ENCODE measurements around the gene NUTF2. TPM values are rescaled to one million over a fixed set of nuclear protein-coding genes. Genes with fewer than 3 reads are reported as not detected.
"Not testable (repeated sequence)": the region's sequence is repeated elsewhere in the genome, so short reads cannot be mapped to it uniquely, and the experiment has no call there.

NUTF2 gene
- total RNA-seq, 1 donor from 2014 or later: 214 TPM

- DNase-seq (ENCODE audit: low read depth in 2 of 2): no peak
Observed at GRCh38 chr16:67883146-67883871, 36.6 kb downstream of the NUTF2 start.

GRCh38 chr16:67883872-67884261, 37.1 kb downstream of the NUTF2 start:
- peak in 1 of 2 donors; percentile 68 for DNase-seq (ENCODE audit: low read depth in 2 of 2)

GRCh38 chr16:67884684-67885083, 38.0 kb downstream of the NUTF2 start, which contains the start of gene NRN1L:
Gene NRN1L, plus strand, starts transcription at chr16:67884885. Its CDS starts 19 bp downstream, at chr16:67884904.
- DNase-seq (ENCODE audit: low read depth in 2 of 2): peak; percentile 68 to 83

GRCh38 chr16:67885545-67885944, 38.8 kb downstream of the NUTF2 start:
- no peak for DNase-seq (ENCODE audit: low read depth in 2 of 2)

DNA sequence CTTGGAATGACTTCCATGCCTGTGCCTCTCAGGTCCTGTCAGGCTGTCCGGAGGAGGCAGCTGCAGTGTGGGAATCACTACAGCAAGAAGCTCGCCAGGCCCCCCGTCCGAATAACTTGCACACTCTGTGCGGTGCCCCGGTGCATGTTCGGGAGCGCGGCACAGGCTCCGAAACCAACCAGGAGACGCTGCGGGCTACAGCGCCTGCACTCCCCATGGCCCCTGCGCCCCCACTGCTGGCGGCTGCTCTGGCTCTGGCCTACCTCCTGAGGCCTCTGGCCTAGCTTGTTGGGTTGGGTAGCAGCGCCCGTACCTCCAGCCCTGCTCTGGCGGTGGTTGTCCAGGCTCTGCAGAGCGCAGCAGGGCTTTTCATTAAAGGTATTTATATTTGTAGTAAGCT, 39.2 kb downstream of the NUTF2 start:
- no peak for DNase-seq (ENCODE audit: low read depth in 2 of 2)

DNA sequence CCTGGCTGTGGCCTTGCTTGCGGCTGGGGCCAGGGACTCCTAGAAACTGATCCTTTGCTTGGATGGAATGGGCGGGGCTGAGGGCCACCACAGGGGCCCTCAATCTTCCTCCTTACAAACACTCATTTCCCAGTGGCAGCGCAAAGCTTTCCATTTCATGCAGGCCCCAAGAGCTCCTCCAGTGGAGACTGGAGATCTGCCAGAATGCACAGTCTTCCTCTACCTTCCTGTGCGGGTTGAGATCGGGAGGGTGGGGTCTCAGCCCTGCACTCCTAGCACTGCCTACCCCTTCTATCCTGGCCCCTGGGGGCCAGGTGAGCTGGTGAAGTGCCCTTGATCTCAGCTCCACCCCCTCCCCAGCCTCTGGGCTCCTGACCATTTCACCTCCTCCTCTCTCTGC, 39.7 kb downstream of the NUTF2 start:
- no peak for DNase-seq (ENCODE audit: low read depth in 2 of 2)

DNA sequence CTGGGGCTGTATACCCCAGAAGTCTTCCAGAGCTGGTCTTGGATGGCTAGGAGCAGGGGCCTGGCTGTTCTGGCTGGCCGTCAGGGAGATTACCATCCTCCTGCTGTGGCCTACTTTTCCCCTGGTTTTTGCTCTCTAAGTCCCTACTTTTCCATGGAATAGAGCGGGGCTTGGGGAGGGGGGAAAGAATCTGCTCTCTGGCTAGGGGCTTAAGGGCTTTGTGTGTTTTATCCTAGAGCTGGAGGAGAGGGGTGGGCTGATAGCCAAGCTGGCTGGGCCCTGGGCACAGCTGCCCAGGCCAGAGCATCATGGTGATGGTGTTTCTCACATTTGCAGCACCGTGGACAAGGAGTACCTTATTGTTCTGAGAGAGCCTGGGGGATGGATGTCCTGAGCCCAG, 41.6 kb downstream of the NUTF2 start:
- DNase-seq (ENCODE audit: low read depth in 2 of 2): no peak

GRCh38 chr16:67892375-67892774, 45.6 kb downstream of the NUTF2 start:
- DNase-seq (ENCODE audit: low read depth in 2 of 2): no peak

DNA sequence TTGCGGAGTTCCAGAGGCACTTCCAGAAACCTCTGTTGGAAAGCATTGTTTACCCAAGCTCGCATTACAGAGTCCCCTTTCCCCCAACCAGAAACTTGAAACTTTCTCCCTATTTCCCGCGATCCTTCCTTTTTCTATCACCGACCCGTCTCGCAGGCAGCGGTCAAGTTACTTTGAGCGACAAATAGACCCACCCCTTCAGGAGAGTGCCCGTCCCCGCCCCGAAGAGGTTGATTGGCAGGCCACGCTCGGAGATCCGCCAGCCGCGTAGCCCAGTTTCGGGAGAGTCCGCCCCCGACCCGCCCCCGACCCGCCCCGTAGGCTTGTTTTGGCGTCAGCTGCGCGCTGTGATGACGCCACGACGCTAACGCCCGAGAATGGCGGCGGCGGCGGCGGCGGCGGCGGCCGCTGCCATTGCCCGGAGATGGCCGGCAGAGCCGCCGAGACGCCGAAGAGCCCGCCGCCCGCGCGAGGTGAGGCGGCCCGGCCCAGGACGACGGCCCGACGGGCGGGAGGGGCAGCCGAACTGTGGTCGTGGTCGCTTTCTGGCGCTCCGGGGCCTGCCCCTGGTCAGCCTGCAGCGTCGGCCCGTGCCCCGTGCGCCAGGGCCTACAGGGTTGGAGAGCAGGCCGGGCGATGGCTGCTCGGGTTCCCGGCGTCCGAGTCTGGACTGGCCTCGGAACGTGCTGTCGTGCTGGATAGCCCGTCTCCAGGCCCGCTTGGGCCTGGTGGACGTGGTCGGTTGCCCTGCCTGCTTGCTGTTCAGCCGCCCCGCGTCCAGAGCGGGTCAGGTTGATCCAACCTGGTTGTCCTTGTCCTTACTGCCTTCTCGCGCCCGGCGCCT, 46.4 kb downstream of the NUTF2 start, which contains the start of gene PSKH1:
Gene PSKH1, plus strand, starts transcription at position 356 of the 844 bp plus-strand sequence. CDS start 15,496 bp downstream, outside the sequence.
- peak; percentile 83 to 97 for DNase-seq (ENCODE audit: low read depth in 2 of 2)

DNA sequence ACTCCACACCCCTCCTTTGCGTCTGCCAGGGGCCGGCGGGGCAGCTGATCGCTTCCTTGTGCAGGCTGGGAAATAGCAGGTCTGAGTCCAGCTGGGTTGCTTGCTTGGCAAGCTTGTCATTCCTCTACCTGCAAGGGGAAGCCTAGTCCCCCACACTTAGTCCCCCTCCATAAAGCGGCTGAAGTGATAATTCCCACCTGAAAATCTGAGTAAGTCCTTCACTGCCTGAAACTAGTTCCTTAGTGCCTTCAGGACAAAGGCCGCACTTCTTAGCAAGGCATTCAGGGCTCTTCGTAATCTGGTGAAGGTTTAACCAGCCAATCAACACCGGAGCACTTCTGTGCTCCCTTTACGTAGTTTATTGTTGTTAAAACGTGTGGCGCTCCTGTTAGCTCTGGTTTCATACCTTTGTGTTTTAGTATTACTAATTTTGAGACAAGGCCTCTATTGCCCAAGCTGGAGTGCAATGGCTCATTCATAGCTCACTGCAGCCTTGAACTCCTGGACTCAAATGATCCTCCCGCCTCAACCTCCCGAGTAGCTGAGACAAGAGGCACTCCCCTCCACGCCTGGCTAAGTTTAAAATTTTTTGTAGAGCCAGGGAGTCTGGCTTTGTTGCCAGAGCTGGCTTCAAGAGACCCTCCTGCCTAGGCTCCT, 47.1 kb downstream of the NUTF2 start:
- peak in 1 of 2 donors; percentile 40 for DNase-seq (ENCODE audit: low read depth in 2 of 2)

DNA sequence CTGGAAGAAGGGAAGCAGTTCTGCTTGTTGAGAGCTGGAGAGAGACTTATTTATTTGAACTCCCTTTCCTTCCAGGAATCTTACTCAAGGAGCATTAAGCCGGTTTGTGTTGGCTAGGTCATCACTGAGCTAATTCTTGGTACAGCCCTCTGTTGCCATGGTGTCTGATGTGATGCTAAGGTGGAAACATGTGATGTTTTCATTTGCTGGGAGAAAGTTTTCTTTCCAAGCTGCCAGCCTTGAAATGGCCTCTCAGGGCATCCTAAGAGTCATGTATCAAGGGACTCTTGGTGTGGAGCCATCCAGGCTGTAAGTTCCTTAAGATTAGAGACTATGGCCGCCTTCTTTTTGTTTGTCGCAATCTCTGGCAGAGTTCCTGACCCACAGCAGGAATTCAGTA, 50.5 kb downstream of the NUTF2 start:
- DNase-seq (ENCODE audit: low read depth in 2 of 2): peak in 1 of 2 donors; percentile 93

- no peak for DNase-seq (ENCODE audit: low read depth in 2 of 2)
Observed at GRCh38 chr16:67901734-67902133, 55.0 kb downstream of the NUTF2 start.

- DNase-seq (ENCODE audit: low read depth in 2 of 2): peak in 1 of 2 donors; percentile 87
Observed at GRCh38 chr16:67902831-67903230, 56.1 kb downstream of the NUTF2 start.

DNA sequence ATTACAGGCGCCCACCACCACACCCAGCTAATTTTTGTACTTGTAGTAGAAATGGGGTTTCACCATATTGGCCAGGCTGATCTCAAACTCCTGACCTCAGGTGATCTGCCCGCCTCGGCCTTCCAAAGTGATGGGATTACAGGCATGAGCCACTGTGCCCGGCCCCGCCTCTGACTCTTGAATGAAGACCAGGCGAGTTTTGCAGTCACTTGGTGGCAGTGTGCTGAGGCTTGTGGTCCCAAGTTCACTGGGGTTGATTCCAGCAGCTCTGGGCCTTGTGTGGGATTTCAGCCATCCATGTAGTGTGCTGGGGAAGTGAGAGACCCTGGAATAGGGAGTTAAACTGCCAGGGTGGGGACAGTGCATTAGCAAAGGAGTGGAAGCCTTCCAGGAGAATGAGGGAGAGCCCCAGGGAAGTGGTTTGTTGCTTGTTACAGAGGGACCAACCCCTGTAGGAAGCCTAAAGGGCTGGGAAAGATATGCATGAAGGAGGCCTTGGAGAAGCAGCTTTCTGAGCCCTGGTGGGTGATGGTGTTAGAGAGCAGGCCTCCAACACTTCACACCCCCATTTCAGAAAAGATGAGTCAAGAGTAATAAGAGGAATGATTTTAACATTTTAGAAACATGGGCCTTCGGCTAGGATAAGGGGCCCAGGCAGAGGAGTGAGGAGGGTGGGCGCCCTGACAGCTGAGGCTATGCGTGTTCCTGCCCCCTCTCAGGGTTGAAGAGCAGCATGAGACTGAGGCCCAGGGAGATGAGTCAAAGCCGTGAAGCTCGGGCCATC, 60.9 kb downstream of the NUTF2 start:
- no peak for DNase-seq (ENCODE audit: low read depth in 2 of 2)

DNA sequence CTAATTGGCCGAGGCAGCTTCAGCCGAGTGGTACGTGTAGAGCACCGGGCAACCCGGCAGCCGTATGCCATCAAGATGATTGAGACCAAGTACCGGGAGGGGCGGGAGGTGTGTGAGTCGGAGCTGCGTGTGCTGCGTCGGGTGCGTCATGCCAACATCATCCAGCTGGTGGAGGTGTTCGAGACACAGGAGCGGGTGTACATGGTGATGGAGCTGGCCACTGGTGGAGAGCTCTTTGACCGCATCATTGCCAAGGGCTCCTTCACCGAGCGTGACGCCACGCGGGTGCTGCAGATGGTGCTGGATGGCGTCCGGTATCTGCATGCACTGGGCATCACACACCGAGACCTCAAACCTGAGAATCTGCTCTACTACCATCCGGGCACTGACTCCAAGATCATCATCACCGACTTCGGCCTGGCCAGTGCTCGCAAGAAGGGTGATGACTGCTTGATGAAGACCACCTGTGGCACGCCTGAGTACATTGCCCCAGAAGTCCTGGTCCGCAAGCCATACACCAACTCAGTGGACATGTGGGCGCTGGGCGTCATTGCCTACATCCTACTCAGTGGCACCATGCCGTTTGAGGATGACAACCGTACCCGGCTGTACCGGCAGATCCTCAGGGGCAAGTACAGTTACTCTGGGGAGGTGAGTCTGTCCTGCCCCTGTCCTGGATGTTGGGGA, 62.5 kb downstream of the NUTF2 start:
- no peak for DNase-seq (ENCODE audit: low read depth in 2 of 2)

DNA sequence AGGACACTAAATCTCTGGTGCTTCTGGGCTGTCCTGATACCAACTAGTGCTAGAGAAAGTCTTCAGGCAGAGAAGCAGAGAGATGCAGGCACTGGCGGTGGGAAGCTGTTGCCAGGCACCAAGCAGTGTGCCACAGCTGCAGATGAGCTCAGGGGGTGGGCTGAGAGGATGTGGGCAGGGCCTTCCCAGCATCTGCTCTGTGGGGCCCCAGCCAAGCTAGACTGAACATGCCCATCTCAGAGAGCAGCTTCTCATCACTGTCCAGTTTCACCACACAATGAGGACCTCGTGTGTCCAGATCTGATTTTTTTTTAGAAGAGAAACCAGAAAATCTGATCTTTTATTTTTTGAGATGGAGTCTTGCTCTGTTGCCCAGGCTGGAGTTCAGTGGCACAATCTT, 63.4 kb downstream of the NUTF2 start:
- DNase-seq (ENCODE audit: low read depth in 2 of 2): peak in 1 of 2 donors; percentile 49

- no peak for DNase-seq (ENCODE audit: low read depth in 2 of 2)
Observed at GRCh38 chr16:67914758-67915495, 68.2 kb downstream of the NUTF2 start.

DNA sequence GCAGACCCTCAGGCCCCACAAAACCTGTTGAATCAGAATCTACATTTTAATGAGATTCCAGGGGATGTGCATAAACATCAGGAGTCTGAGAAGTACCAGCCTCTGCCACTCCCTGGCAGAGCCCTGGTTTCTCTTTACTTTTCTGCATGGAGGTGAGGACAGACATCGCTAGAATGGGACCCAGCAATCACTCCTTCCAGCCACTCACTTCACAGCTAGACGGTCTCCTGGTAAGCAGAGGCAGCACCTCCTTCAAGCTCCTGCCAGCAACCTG, 68.7 kb downstream of the NUTF2 start:
- not testable (repeated sequence) for DNase-seq (ENCODE audit: low read depth in 2 of 2)

DNA sequence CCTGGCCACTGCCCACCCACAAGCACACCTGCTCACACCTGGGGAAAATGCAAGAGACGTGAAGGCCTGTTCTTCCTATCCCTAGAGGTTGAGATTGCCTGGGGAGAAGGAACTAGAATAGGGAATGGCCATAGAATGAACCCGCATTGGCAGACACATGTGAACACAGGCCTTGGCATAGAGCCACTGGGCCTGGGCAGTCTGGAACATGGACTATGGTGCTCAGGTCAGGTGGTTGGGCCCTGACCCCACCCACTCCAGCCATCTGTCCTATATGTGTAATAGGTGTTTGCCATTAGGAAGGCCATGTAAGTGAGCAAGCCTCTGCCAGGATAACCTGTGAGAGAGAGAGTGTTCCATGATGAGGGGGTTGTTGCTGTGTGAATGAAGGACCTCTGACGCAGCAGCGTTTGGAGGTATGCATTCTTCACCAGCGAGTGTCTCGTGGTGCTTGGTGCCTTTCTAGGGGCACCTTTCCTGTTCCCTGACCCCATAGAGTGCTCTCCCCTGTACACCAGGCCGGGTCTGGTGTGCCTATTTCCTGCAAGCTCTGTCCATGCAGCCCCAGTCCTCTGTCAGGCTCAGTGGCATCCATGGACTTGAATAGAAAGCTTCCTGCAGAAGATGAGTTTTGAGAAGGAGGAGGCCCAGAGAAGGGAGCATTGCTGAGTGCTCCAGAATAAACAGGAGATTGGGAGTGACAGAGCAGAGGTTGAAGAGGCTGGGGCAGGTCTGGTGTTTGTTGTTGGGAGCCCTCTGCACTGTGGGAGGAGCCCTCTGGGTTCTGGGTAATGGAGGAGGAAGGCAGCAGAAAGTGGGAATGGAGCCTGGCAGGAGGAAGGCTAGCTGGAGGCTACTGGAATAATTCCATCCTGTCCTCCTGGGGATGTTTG, 69.3 kb downstream of the NUTF2 start:
- no peak for DNase-seq (ENCODE audit: low read depth in 2 of 2)

Data from dermis microvascular lymphatic vessel endothelial cell (primary cell).